CD4-positive, alpha-beta T cell treated with Interleukin-2 at 100 ng/mL for 4 hours (primary cell): ENCODE results near the gene YJU2.
"Not testable (repeated sequence)": the region's sequence is repeated elsewhere in the genome, so short reads cannot be mapped to it uniquely, and the experiment has no call there.

Experiments
- DNase-seq: peaks from one replicate; pipeline ENCODE4 v3.0.0-alpha.2; 2020; ENCODE audit warnings: low spot score

The YJU2 gene

GRCh38 chr19:4228765-4229178 lies 18.1 kb upstream of the YJU2 start:
- DNase-seq: no peak

DNA sequence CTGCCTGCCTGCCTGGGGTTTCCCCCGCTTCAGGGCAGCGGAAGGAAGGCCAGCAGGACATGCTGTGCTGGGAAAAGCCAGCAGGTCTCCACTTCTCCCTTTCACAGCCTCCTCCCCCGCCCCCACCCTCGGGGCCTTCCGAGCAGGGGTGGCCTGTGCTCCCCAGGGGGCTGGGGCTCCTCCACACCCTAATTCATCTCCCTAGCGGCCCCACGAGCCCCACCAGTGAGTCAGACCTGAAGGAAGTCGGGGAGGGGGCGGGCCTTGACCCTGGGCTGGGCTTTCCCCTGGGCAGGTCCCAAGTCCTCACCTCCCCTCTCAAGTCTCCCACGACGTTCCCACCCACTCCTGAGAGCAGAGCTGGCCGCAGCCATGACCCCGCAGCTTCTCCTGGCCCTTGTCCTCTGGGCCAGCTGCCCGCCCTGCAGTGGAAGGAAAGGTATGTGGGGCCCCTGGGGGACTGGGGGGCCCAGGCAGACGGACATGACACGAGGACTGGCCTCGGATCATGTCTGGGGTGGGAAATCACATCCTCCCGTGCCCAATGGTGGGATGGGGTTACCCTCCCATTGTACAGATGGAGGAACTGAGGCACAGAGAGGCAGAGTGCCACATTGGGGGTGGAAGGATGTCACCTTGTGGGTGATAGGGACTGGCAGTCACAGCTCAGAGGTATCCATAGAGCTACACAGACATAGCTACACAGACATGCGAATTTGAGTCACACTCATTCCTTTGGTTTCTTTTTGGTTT lies 17.5 kb upstream of the YJU2 start, which contains the start of gene EBI3:
TSS of gene EBI3 (plus strand) at position 345 of the 753 bp plus-strand sequence. CDS start at position 373, 28 bp downstream.
- no peak for DNase-seq

DNA sequence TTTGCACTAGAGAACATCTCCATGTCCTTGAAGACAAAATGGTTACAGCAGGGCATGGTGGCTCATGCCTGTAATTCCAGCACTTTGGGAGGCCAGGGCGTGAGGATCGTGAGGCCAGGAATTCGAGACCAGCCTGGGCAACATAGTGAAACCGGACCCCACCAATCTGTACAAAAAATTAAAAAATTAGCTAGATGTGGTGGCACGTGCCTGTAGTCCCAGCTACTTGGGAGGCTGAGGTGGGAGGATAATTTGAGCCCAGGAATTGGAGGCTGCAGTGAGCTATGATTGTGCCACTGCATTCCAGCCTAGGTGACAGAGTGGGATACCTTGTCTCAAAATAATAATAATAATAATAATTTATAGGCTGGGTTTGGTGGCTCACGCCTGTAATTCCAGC lies 16.6 kb upstream of the YJU2 start:
- not testable (repeated sequence) for DNase-seq

GRCh38 chr19:4231521-4231920 lies 15.4 kb upstream of the YJU2 start:
- DNase-seq: not testable (repeated sequence)

DNA sequence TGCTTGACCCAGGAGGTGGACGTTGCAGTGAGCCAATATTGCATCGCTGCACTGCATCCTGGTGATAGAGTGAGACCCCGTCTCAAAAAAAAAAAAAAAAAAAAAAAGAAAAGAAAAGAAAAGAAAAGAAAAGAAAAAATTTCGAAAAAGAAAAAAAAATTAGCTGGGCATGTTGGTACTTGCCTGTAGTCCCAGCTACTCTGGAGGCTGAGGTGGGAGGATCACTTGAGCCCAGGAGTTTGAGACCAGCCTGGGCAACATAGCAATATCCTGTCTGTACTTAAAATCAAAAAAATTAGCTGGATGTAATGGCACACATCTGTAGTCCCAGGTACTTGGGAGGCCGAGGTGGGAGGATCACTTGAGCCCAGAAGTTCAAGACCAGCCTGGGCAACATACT lies 14.7 kb upstream of the YJU2 start:
- DNase-seq: not testable (repeated sequence)

DNA sequence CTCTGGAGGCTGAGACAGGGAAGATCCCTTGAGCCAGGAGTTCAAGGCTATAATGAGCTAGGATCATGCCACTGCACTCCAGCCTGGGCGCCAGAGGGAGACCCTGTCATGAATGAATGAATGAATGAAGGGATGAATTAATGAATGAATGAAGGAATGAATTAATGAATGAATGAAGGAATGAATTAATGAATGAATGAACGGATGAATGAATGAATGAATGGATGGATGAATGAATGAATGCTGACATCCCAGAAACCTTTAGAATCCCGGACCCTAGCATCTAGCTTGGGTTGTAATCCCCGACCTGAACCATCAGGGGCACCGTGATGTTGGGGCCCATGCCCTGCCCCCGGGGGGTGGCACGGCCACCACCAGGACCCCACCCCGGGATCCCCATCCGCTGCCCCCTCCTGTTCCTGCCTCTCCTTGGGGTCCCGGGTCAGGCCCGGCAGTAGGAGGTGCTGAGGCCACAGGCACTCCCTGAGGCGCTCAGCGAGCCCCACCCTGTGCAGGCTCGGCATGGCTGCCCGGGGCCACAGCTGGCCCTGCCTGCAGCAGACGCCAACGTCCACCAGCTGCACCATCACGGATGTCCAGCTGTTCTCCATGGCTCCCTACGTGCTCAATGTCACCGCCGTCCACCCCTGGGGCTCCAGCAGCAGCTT lies 14.1 kb upstream of the YJU2 start:
- DNase-seq: no peak

DNA sequence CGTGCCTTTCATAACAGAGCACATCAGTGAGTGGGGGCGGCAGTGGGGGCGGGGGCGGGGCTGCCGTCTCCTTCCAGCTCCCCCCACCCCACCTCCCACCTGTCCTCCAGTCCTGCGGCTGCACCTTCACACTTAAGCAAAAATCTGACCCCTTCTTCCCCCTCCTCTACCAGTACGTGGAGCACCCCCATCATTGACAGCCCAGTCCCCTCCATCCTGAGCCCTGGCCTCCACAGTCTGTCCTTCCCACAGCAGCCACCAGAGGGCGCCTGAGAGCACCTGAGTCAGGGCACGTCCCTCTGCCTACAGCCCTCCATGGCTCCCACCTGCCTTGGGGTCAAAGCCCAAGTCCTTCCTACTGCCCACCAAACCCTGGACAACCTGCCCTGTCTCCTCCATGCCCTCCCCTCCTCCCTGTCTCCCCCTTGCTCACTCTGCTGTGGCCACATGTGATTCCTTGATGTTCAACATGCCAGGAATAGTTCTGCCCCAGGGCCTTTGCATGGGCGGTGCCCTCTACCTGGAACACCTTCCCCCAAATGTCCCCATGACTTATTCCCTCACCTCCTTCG lies 13.5 kb upstream of the YJU2 start:
- peak; percentile 51 for DNase-seq

DNA sequence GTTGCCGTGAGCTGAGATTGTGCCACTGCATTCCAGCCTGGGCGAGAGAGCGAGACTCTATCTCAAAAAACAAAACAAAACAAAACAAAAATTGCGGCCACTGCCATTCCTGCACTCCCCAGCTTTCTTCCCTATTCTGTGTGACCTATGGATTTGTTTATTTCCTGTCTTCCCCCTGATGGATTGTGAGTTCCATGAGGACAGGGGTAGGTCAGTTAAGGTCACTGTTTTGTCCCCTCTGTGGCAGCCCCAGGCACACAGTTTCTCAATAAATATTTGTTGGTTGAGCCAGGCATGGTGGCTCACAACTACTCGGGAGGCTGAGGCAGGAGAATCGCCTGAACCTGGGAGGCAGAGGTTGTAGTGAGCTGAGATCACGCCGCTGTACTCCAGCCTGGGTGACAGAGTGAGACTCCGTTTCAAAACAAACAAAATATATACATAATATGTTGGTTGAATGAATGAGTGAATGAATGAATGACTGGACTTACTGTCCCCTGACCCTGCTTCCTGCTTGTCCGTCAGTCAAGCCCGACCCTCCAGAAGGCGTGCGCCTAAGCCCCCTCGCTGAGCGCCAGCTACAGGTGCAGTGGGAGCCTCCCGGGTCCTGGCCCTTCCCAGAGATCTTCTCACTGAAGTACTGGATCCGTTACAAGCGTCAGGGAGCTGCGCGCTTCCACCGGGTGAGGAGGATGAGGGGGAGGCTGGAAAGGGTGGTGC lies 12.6 kb upstream of the YJU2 start:
- no peak for DNase-seq

- DNase-seq: no peak
Measured at GRCh38 chr19:4234862-4235201, 12.0 kb upstream of the YJU2 start.

- DNase-seq: not testable (repeated sequence)
Measured at GRCh38 chr19:4237510-4237909, 9.4 kb upstream of the YJU2 start.

- DNase-seq: no peak
Measured at GRCh38 chr19:4238831-4239230, 8.0 kb upstream of the YJU2 start.

DNA sequence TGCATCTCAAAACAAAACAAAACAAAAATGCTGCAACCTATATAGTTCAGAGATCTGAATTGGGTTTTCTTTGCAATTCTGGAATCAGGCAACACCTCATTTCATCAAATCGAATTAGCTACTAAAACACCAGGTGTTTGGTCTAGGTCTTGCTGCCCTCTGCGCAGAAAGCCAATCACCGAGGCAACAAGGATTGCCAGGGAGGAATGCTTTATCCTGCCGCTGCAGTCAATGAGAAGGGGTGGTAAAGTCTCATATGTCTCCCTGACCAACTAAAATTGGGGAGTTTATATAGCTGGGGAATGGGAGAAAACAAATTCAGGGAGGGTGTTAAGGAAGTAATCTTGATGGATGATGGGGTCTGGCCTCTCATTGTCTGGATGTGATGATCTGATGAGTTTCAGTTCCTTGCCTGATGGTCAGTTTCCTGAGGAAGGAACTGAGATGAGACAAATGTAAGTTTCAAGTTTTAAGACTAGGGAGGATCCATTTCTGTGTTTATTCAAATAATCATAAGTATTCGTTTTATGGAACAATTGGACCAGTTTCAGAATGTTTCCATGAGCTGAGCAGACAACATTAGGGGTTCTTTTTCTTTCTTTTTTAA lies 5.0 kb upstream of the YJU2 start:
- no peak for DNase-seq

- DNase-seq: not testable (repeated sequence)
Measured at GRCh38 chr19:4245938-4246337, 942 bp upstream of the YJU2 start.

DNA sequence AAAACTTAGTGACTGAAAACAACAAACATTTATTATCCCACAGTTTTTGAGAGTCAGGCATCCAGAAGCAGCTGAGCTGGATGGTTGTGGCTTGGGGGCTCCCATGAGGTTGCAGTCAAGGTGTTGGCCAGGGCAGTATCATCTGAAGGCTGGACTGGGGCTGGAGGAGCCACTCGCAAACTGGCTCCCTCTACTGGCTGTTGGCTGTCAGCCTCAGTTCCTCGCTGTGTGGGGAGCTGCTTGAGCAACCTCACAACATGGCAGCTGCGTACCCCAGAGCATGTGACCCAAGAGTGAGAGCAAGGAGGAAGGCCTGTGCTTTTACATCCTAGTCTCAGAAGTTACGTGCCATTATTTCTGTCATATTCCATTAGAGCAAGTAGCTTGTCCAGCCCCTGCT lies 9.7 kb downstream of the YJU2 start:
- no peak for DNase-seq

DNA sequence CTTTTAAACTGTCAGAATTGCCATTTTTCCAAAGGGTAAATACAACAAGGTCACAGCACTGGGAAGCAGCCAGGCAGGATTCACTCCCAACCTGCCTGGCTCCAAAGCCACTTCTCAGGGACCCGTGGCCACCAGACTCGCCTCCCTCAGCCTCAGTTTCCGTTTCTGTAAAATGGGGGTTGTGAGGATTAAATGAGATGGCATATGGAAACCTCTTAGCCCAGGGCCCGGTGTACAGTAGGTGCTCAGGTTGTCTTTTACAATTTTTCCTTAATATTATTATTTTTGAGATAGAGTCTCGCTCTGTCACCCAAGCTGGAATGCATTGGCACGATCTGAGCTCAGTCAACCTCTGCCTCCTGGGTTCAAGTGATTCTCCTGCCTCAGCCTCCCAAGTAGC lies 10.1 kb downstream of the YJU2 start:
- no peak for DNase-seq

DNA sequence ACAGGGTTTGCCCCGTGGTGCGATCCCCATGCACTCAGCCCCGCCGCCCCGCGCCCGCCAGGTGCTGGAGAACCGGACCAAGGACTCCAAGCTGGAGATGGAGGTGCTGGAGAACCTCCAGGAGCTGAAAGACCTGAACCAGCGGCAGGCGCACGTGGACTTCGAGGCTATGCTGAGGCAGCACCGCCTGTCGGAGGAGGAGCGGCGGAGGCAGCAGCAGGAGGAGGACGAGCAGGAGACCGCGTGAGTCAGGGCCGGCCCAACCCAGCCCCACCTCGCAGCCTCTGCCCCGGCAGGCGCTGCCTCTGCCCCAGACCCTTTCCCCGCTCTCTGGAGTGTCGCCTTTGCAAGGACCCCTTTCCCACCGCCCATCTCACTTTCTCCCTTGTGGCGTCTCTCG lies 11.3 kb downstream of the YJU2 start:
- DNase-seq: no peak

GRCh38 chr19:4260613-4261191 lies 13.8 kb downstream of the YJU2 start:
- no peak for DNase-seq

DNA sequence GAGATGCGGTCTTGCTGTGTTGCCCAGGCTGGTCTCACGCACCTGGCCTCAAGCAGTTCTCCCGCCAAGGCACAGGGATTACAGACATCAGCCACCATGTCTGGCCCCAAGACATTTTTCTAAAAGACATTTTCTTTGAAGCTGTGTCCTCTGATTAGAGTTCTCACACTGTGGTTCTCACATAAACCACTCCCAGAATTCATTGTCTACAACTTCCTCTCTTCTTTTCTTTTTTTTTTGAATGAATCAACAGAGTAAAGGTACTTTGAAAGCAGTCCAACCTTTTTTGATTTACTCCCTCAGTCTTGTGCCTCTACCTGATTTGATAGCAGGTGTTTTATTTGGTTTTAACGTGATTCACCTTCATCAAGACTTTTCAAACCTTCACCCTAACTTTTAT lies 17.9 kb downstream of the YJU2 start:
- DNase-seq: peak; percentile 12

GRCh38 chr19:4266253-4267000 lies 19.5 kb downstream of the YJU2 start:
- no peak for DNase-seq

- DNase-seq: peak; percentile 50
Measured at GRCh38 chr19:4267101-4267900, 20.4 kb downstream of the YJU2 start.
